NB4 (cell line): ENCODE results near the gene STX2.

ENCODE experiments used
- CTCF ChIP-seq: IDR thresholded peaks from one replicate; pipeline ENCODE4 v1.5.1; 2012; ENCODE audit warnings: low read depth, low read length
- MAX ChIP-seq: IDR thresholded peaks from 2 replicates; pipeline ENCODE4 v1.6.1; 2011; ENCODE audit warnings: low read depth, low read length
- POLR2A ChIP-seq: IDR thresholded peaks from 2 replicates; pipeline ENCODE4 v1.6.1; 2011; ENCODE audit warnings: mild to moderate bottlenecking; ENCODE audit not compliant: insufficient read length; ENCODE audit errors: extremely low read depth

- TF ChIP-seq CTCF (peak; percentile 36), POLR2A (peak; percentile 43), MAX (peak; percentile 90)
Observed at GRCh38 chr12:130838951-130839769, at the start of gene STX2.
